Testis (tissue), 3 donors: ENCODE measurements around the gene CMPK1. TPM values are rescaled to one million over a fixed set of nuclear protein-coding genes. Genes with fewer than 3 reads are reported as not detected.

Experiments used
- DNase-seq: peaks from one replicate; pipeline ENCODE4 v3.0.0-alpha.2; 2019
- H3K27ac ChIP-seq, 2 donors: fragments of 200-600 bp; sonication (generic); one replicate each; pipeline ENCODE4 v1.5.1; 2019
- H3K27me3 ChIP-seq: fragments of 200-600 bp; sonication (generic); one replicate; pipeline ENCODE4 v1.5.1; 2019
- H3K36me3 ChIP-seq: fragments of 200-600 bp; sonication (generic); one replicate; pipeline ENCODE4 v1.5.1; 2017; ENCODE audit warnings: low read depth; ENCODE audit errors: missing control alignments
- H3K4me1 ChIP-seq: fragments of 200-600 bp; sonication (generic); one replicate; pipeline ENCODE4 v1.5.1; 2019
- H3K4me3 ChIP-seq, 2 donors: fragments of 200-600 bp; sonication (generic); one replicate each; pipeline ENCODE4 v1.5.1; 2017 to 2019
- H3K9me3 ChIP-seq: fragments of 200-600 bp; sonication (generic); one replicate; pipeline ENCODE4 v1.5.1; 2017
- CTCF ChIP-seq, 3 experiments: fragments of 450-650 bp in 2 of 3; fragments of 200-600 bp in 1 of 3; sonication (generic) in 1 of 3; IDR thresholded peaks; one replicate each; pipeline ENCODE4 v1.5.1; 2016 to 2019; ENCODE audit warnings: antibody characterized with exemption in 3 of 3, mild to moderate bottlenecking in 2 of 3, moderate library complexity in 1 of 3
- POLR2A ChIP-seq: fragments of 450-650 bp; IDR thresholded peaks from one replicate; pipeline ENCODE4 v1.6.1; 2017; ENCODE audit warnings: antibody characterized with exemption, mild to moderate bottlenecking, moderate library complexity
- WGBS, 2 donors: methylation state at CpG; one replicate each; pipeline ENCODE4 v1.1.5; 2018; 5-methylcytosine and 5-hydroxymethylcytosine counted together
- intact Hi-C: fragments of 100-400 bp; cut with DNase I; formaldehyde crosslinking; loops from one replicate; pipeline ENCODE4 v1.15.1; 2023; ENCODE audit warnings: low total_unique reads
- polyA plus RNA-seq: library from polyadenylated mRNA; stranded (reverse); fragments of 350-450 nt; fragmentation: Illumina TruSeq; extraction: RNeasy Lipid Tissue Mini Kit (QIAGEN cat#74804); gene quantifications from one replicate; pipeline ENCODE4 v1.2.3, GENCODE V29; 2014; ENCODE audit warnings: low read depth, low replicate concordance; ENCODE audit not compliant: insufficient read depth
- total RNA-seq, 2 donors: library from RNA; depleted of rRNA; stranded (reverse); fragments of >200 nt; gene quantifications; one replicate each; pipeline ENCODE4 v1.2.3, GENCODE V29; 2016

CMPK1 gene
- total and polyA plus RNA-seq, 3 donors from 2014 or later: 35.1 to 37.0 (median 36.1) TPM

- Histone ChIP-seq H3K27me3 (no peaks in the 10 kb centered on the region), H3K4me1 (no peaks in the 10 kb centered on the region), H3K4me3 (no peak overlapping the region), H3K9me3 (no peaks in the 10 kb centered on the region), H3K36me3 (no peaks in the 10 kb centered on the region), H3K27ac (no peak overlapping the region)
- 22 to 28% methylated on average over 6 of the region's 6 CpGs for WGBS, 2 donors
- TF ChIP-seq CTCF (IDR thresholded peaks at IDR 0.05) (peak; percentile 46 to 75 (median 50)), POLR2A (no peak)
- intact Hi-C loops: no loop called here
- DNase-seq: no peak
These were observed 90.9 kb downstream of the CMPK1 start for GRCh38 chr1:47424336-47424982.

Other genes with a start within 250 kb of the CMPK1 start
- gene CYP4A22, start 196.3 kb upstream of the CMPK1 start, total RNA-seq: under 1 TPM in 1 of 2 donors, not detected in 1; 0.31 TPM
- 0.22 TPM for gene CYP4A22, start 196.3 kb upstream of the CMPK1 start, polyA plus RNA-seq
- gene PDZK1IP1, start 143.8 kb upstream of the CMPK1 start, total RNA-seq: 1 to 10 TPM; 1.5 to 8.6 TPM
- 13.9 TPM for gene PDZK1IP1, start 143.8 kb upstream of the CMPK1 start, polyA plus RNA-seq
- 1 to 10 TPM; 1.7 to 3.5 TPM for gene TAL1, start 101.6 kb upstream of the CMPK1 start, total RNA-seq
- 2.3 TPM for gene TAL1, start 101.6 kb upstream of the CMPK1 start, polyA plus RNA-seq
- gene STIL, start 19.6 kb upstream of the CMPK1 start, total RNA-seq: 10 to 100 TPM; 11.5 to 20.4 TPM
- 12.0 TPM for gene STIL, start 19.6 kb upstream of the CMPK1 start, polyA plus RNA-seq
- gene FOXE3, start 82.5 kb downstream of the CMPK1 start, total RNA-seq: 1 to 10 TPM in 1 of 2 donors, under 1 TPM in 1; 0.63 to 1.4 TPM
- 1.2 TPM for gene FOXE3, start 82.5 kb downstream of the CMPK1 start, polyA plus RNA-seq
- gene FOXD2, start 104.3 kb downstream of the CMPK1 start, total RNA-seq: 1 to 10 TPM in 1 of 2 donors, under 1 TPM in 1; 0.99 to 1.3 TPM
- gene FOXD2, start 104.3 kb downstream of the CMPK1 start, polyA plus RNA-seq: 0.26 TPM